Activated naive CD4-positive, alpha-beta T cell treated with anti-CD3 and anti-CD28 coated beads, Interleukin-2, amount 50 U/mL, for 72 hours (primary cell): ENCODE data around the gene STIL. TPM values are rescaled to one million over a fixed set of nuclear protein-coding genes. Genes with fewer than 3 reads are reported as not detected.
A peak's percentile ranks its signal among the peaks of the same experiment; 100 is the strongest.

Experiments
- ATAC-seq, 2 donors: fragments of 150-1000 bp; cut with Tn5 transposase; 2 replicates each; pipeline ENCODE4 v1.10.0; 2021; ENCODE audit warnings: mild to moderate bottlenecking in 2 of 2, moderate library complexity in 2 of 2
- DNase-seq, 2 donors: peaks; one replicate each; pipeline ENCODE4 v3.0.0; 2021 to 2022; ENCODE audit warnings: low spot score in 2 of 2
- H3K27ac Mint-ChIP-seq, 2 donors: one replicate each; pipeline ENCODE4 v1.8.0; 2022; ENCODE audit warnings: mild to moderate bottlenecking in 2 of 2, mixed read lengths in 2 of 2
- H3K36me3 Mint-ChIP-seq, 2 donors: one replicate each; pipeline ENCODE4 v1.8.0; 2022; ENCODE audit warnings: mixed read lengths in 2 of 2
- H3K9me3 Mint-ChIP-seq, 2 donors: one replicate each; pipeline ENCODE4 v1.8.0; 2022; ENCODE audit warnings: mixed read lengths in 2 of 2
- total RNA-seq, 2 donors: library from RNA; stranded (reverse); gene quantifications; one replicate each; pipeline ENCODE4 v1.2.3, GENCODE V29; 2022

STIL gene
- total RNA-seq, 2 donors from 2014 or later, result 34.7 to 69.9 TPM

GRCh38 chr1:47262787-47263413 is 51.0 kb downstream of the STIL start:
- ATAC-seq (peak in 1 of 2 donors; percentile 53), DNase-seq (peak in 1 of 2 donors; percentile 42)
- H3K36me3 Mint-ChIP-seq, result peaks cover 10 to 28% of the 10 kb centered on the region in 2 donors
- H3K9me3 Mint-ChIP-seq, result no peaks in the 10 kb centered on the region
- no peak overlapping the region for H3K27ac Mint-ChIP-seq

- no peak for ATAC-seq
- DNase-seq, result no peak
- Mint-ChIP-seq H3K36me3 (peaks cover 0 to 15% of the 10 kb centered on the region in 2 donors), H3K27ac (no peak overlapping the region), H3K9me3 (no peaks in the 10 kb centered on the region)
Measured at GRCh38 chr1:47257224-47257623, 56.7 kb downstream of the STIL start.

- H3K27ac Mint-ChIP-seq, result no peak overlapping the region
- peaks cover 2 to 4% of the 10 kb centered on the region in 2 donors for H3K36me3 Mint-ChIP-seq
- H3K9me3 Mint-ChIP-seq, result no peaks in the 10 kb centered on the region
- ATAC-seq (no peak), DNase-seq (no peak)
Measured at GRCh38 chr1:47252795-47253194, 61.2 kb downstream of the STIL start.

GRCh38 chr1:47252369-47252768 is 61.6 kb downstream of the STIL start:
- H3K9me3 Mint-ChIP-seq, result no peaks in the 10 kb centered on the region
- peaks cover 0 to 4% of the 10 kb centered on the region in 2 donors for H3K36me3 Mint-ChIP-seq
- ATAC-seq (no peak), DNase-seq (no peak)
- no peak overlapping the region for H3K27ac Mint-ChIP-seq

GRCh38 chr1:47249755-47250154 is 64.2 kb downstream of the STIL start:
- Mint-ChIP-seq H3K9me3 (no peaks in the 10 kb centered on the region), H3K27ac (no peak overlapping the region), H3K36me3 (peaks cover 0 to 4% of the 10 kb centered on the region in 2 donors)
- DNase-seq (no peak), ATAC-seq (no peak)

- ATAC-seq (no peak), DNase-seq (no peak)
- H3K9me3 Mint-ChIP-seq, result no peaks in the 10 kb centered on the region
- no peak overlapping the region for H3K27ac Mint-ChIP-seq
- H3K36me3 Mint-ChIP-seq, result no peaks in the 10 kb centered on the region
Measured at GRCh38 chr1:47244339-47244862, 69.5 kb downstream of the STIL start.

GRCh38 chr1:47243910-47244309 is 70.0 kb downstream of the STIL start:
- ATAC-seq (no peak), DNase-seq (no peak)
- Mint-ChIP-seq H3K36me3 (no peaks in the 10 kb centered on the region), H3K9me3 (no peaks in the 10 kb centered on the region), H3K27ac (no peak overlapping the region)

GRCh38 chr1:47241114-47242113 is 72.5 kb downstream of the STIL start:
- Mint-ChIP-seq H3K36me3 (no peaks in the 10 kb centered on the region), H3K27ac (no peak overlapping the region), H3K9me3 (no peaks in the 10 kb centered on the region)
- DNase-seq (no peak), ATAC-seq (no peak)

GRCh38 chr1:47238935-47239592 is 74.9 kb downstream of the STIL start:
- Mint-ChIP-seq H3K36me3 (no peaks in the 10 kb centered on the region), H3K27ac (no peak overlapping the region), H3K9me3 (no peaks in the 10 kb centered on the region)
- no peak for DNase-seq
- ATAC-seq, result peak in 1 of 2 donors; percentile 40

GRCh38 chr1:47235806-47236205 is 78.1 kb downstream of the STIL start:
- DNase-seq, result peak in 1 of 2 donors; percentile 23
- Mint-ChIP-seq H3K36me3 (peaks cover 6% of the 10 kb centered on the region in 2 donors), H3K27ac (no peak overlapping the region), H3K9me3 (no peaks in the 10 kb centered on the region)
- no peak for ATAC-seq

- DNase-seq (peak in 1 of 2 donors; percentile 42), ATAC-seq (no peak)
- Mint-ChIP-seq H3K36me3 (peaks cover 6% of the 10 kb centered on the region in 2 donors), H3K9me3 (no peaks in the 10 kb centered on the region), H3K27ac (no peak overlapping the region)
Measured at GRCh38 chr1:47235241-47235681, 78.7 kb downstream of the STIL start.

GRCh38 chr1:47233186-47233585 is 80.8 kb downstream of the STIL start:
- Mint-ChIP-seq H3K36me3 (peaks cover 6 to 10% of the 10 kb centered on the region in 2 donors), H3K9me3 (no peaks in the 10 kb centered on the region), H3K27ac (no peak overlapping the region)
- DNase-seq (no peak), ATAC-seq (no peak)

- Mint-ChIP-seq H3K36me3 (peaks cover 6 to 10% of the 10 kb centered on the region in 2 donors), H3K9me3 (no peaks in the 10 kb centered on the region), H3K27ac (peak within 1 kb of the TSS in 1 of 2 donors; percentile 9)
- ATAC-seq (peak in 1 of 2 donors; percentile 39), DNase-seq (no peak)
Measured at GRCh38 chr1:47232187-47232874, 81.6 kb downstream of the STIL start, which contains the start of gene TAL1. Gene TAL1, minus strand, starts transcription at chr1:47232225. Its CDS starts 6,337 bp downstream, at chr1:47225888.

GRCh38 chr1:47231301-47232186 is 82.4 kb downstream of the STIL start:
- H3K27ac Mint-ChIP-seq, result peak overlapping the region in 1 of 2 donors; percentile 9
- ATAC-seq (peak; percentile 37 to 72), DNase-seq (peak in 1 of 2 donors; percentile 39)

GRCh38 chr1:47230692-47231300 is 83.2 kb downstream of the STIL start:
- DNase-seq, result no peak

More at GRCh38 chr1:47231301-47232186, 82.4 kb downstream of the STIL start:
- Mint-ChIP-seq H3K36me3 (peaks cover 6 to 10% of the 10 kb centered on the region in 2 donors), H3K9me3 (no peaks in the 10 kb centered on the region)

More at GRCh38 chr1:47230692-47231300, 83.2 kb downstream of the STIL start:
- H3K36me3 Mint-ChIP-seq, result peaks cover 6 to 10% of the 10 kb centered on the region in 2 donors
- H3K9me3 Mint-ChIP-seq, result no peaks in the 10 kb centered on the region
- no peak overlapping the region for H3K27ac Mint-ChIP-seq
- no peak for ATAC-seq
